NCI-H2171 treated with DMSO at 0.1 percent for 48 hours (cell line): Measurements from ENCODE around the gene CRYBB2.
"Not testable (repeated sequence)": the region's sequence is repeated elsewhere in the genome, so short reads cannot be mapped to it uniquely, and the experiment has no call there.

Experiments
- DNase-seq: peaks from one replicate; lab custom pipeline; 2025; lab: John Stamatoyannopoulos, UW

Gene CRYBB2

GRCh38 chr22:25199731-25200520 lies 19.5 kb upstream of the CRYBB2 start, which contains the start of gene CRYBB3:
Gene CRYBB3 (plus strand): TSS chr22:25199858. CDS start chr22:25201397, 1,539 bp downstream.
- no peak for DNase-seq

GRCh38 chr22:25200967-25201366 lies 18.5 kb upstream of the CRYBB2 start:
- no peak for DNase-seq

GRCh38 chr22:25201557-25202273 lies 17.7 kb upstream of the CRYBB2 start:
- no peak for DNase-seq

- DNase-seq, result peak; percentile 61
Observed at GRCh38 chr22:25202290-25202921, 17.0 kb upstream of the CRYBB2 start.

- no peak for DNase-seq
Observed at GRCh38 chr22:25203082-25203481, 16.4 kb upstream of the CRYBB2 start.

- not testable (repeated sequence) for DNase-seq
Observed at GRCh38 chr22:25204547-25204946, 14.9 kb upstream of the CRYBB2 start.

- no peak for DNase-seq
Observed at GRCh38 chr22:25205847-25206246, 13.6 kb upstream of the CRYBB2 start.

GRCh38 chr22:25206998-25207397 lies 12.4 kb upstream of the CRYBB2 start:
- DNase-seq, result no peak

GRCh38 chr22:25207553-25208157 lies 11.8 kb upstream of the CRYBB2 start:
- DNase-seq, result no peak

- DNase-seq, result no peak
Observed at GRCh38 chr22:25208328-25208727, 11.1 kb upstream of the CRYBB2 start.

- no peak for DNase-seq
Observed at GRCh38 chr22:25208743-25209505, 10.5 kb upstream of the CRYBB2 start.

GRCh38 chr22:25210793-25211192 lies 8.6 kb upstream of the CRYBB2 start:
- no peak for DNase-seq

GRCh38 chr22:25212337-25212736 lies 7.1 kb upstream of the CRYBB2 start:
- DNase-seq, result no peak

GRCh38 chr22:25213221-25213620 lies 6.2 kb upstream of the CRYBB2 start:
- no peak for DNase-seq

GRCh38 chr22:25216230-25216629 lies 3.2 kb upstream of the CRYBB2 start:
- DNase-seq, result no peak

GRCh38 chr22:25219948-25220442 lies 556 bp downstream of the CRYBB2 start:
- peak; percentile 35 for DNase-seq

GRCh38 chr22:25221790-25222189 lies 2.4 kb downstream of the CRYBB2 start:
- DNase-seq, result no peak

GRCh38 chr22:25223269-25223850 lies 3.9 kb downstream of the CRYBB2 start:
- no peak for DNase-seq

GRCh38 chr22:25228822-25229221 lies 9.4 kb downstream of the CRYBB2 start:
- no peak for DNase-seq

GRCh38 chr22:25230760-25231159 lies 11.3 kb downstream of the CRYBB2 start:
- DNase-seq, result not testable (repeated sequence)

GRCh38 chr22:25232301-25232700 lies 12.9 kb downstream of the CRYBB2 start:
- no peak for DNase-seq
